IPS-NIHi7 (cell line): Measurements from ENCODE around the gene ITSN1.
"Not testable (repeated sequence)": the region's sequence is repeated elsewhere in the genome, so short reads cannot be mapped to it uniquely, and the experiment has no call there.

Experiments
- DNase-seq: peaks from one replicate; pipeline ENCODE4 v3.0.0; 2012; ENCODE audit warnings: mixed read lengths; ENCODE audit errors: extremely low spot score

Gene ITSN1

GRCh38 chr21:33767960-33768359 is 125.7 kb downstream of the ITSN1 start:
- DNase-seq = no peak

- DNase-seq = no peak
Measured at GRCh38 chr21:33769057-33769456, 126.8 kb downstream of the ITSN1 start.

GRCh38 chr21:33770542-33770941 is 128.2 kb downstream of the ITSN1 start:
- DNase-seq = no peak

- DNase-seq = no peak
Measured at GRCh38 chr21:33771976-33772375, 129.7 kb downstream of the ITSN1 start.

GRCh38 chr21:33774551-33774950 is 132.2 kb downstream of the ITSN1 start:
- no peak for DNase-seq

GRCh38 chr21:33775100-33775828 is 133.0 kb downstream of the ITSN1 start:
- DNase-seq = no peak

GRCh38 chr21:33780631-33781030 is 138.3 kb downstream of the ITSN1 start:
- DNase-seq = no peak

GRCh38 chr21:33781121-33781520 is 138.8 kb downstream of the ITSN1 start:
- no peak for DNase-seq

GRCh38 chr21:33783187-33783979 is 141.1 kb downstream of the ITSN1 start:
- no peak for DNase-seq

GRCh38 chr21:33787431-33787830 is 145.1 kb downstream of the ITSN1 start:
- DNase-seq = no peak

- not testable (repeated sequence) for DNase-seq
Measured at GRCh38 chr21:33788438-33788837, 146.1 kb downstream of the ITSN1 start.

- no peak for DNase-seq
Measured at GRCh38 chr21:33789697-33790096, 147.4 kb downstream of the ITSN1 start.

- DNase-seq = no peak
Measured at GRCh38 chr21:33791073-33791472, 148.8 kb downstream of the ITSN1 start.

- DNase-seq = peak; percentile 48
Measured at GRCh38 chr21:33794596-33794995, 152.3 kb downstream of the ITSN1 start.

- DNase-seq = no peak
Measured at GRCh38 chr21:33797565-33797964, 155.3 kb downstream of the ITSN1 start.

- DNase-seq = no peak
Measured at GRCh38 chr21:33799378-33800090, 157.2 kb downstream of the ITSN1 start.

- DNase-seq = no peak
Measured at GRCh38 chr21:33800753-33801423, 158.6 kb downstream of the ITSN1 start.

GRCh38 chr21:33801424-33802405 is 159.4 kb downstream of the ITSN1 start:
- DNase-seq = no peak

GRCh38 chr21:33802481-33802880 is 160.2 kb downstream of the ITSN1 start:
- DNase-seq = no peak

GRCh38 chr21:33808715-33809367 is 166.5 kb downstream of the ITSN1 start:
- no peak for DNase-seq
